ENCODE measurements around the gene CLMP.

CLMP gene

GRCh38 chr11:123052901-123053721, 141.9 kb downstream of the CLMP start:
- DNase-seq (ENCODE audit: low read depth) = no peak
- no peak for TF ChIP-seq CTCF (IDR thresholded peaks at IDR 0.05; ENCODE audit: low read length, missing control alignments)
- no peak overlapping the region for H3K4me3 ChIP-seq (replicated peaks; ENCODE audit: low read depth, low read length)

GRCh38 chr11:123051634-123052033, 143.4 kb downstream of the CLMP start:
- DNase-seq (ENCODE audit: low read depth) = no peak
- no peak overlapping the region for H3K4me3 ChIP-seq (replicated peaks; ENCODE audit: low read depth, low read length)
- no peak for TF ChIP-seq CTCF (IDR thresholded peaks at IDR 0.05; ENCODE audit: low read length, missing control alignments)

- no peak overlapping the region for H3K4me3 ChIP-seq (replicated peaks; ENCODE audit: low read depth, low read length)
- no peak for DNase-seq (ENCODE audit: low read depth)
- no peak for TF ChIP-seq CTCF (IDR thresholded peaks at IDR 0.05; ENCODE audit: low read length, missing control alignments)
Observed at GRCh38 chr11:123051146-123051545, 143.9 kb downstream of the CLMP start.

- no peak for DNase-seq (ENCODE audit: low read depth)
- TF ChIP-seq CTCF (IDR thresholded peaks at IDR 0.05; ENCODE audit: low read length, missing control alignments) = no peak
Observed at GRCh38 chr11:123047947-123048293, 147.1 kb downstream of the CLMP start.

GRCh38 chr11:123047266-123047946, 147.6 kb downstream of the CLMP start:
- DNase-seq (ENCODE audit: low read depth) = peak; percentile 53
- H3K4me3 ChIP-seq (replicated peaks; ENCODE audit: low read depth, low read length) = no peak overlapping the region
- TF ChIP-seq CTCF (IDR thresholded peaks at IDR 0.05; ENCODE audit: low read length, missing control alignments) = no peak

More at GRCh38 chr11:123047947-123048293, 147.1 kb downstream of the CLMP start:
- no peak overlapping the region for H3K4me3 ChIP-seq (replicated peaks; ENCODE audit: low read depth, low read length)

GRCh38 chr11:123046473-123047259, 148.4 kb downstream of the CLMP start:
- no peak for TF ChIP-seq CTCF (IDR thresholded peaks at IDR 0.05; ENCODE audit: low read length, missing control alignments)
- no peak for DNase-seq (ENCODE audit: low read depth)
- no peak overlapping the region for H3K4me3 ChIP-seq (replicated peaks; ENCODE audit: low read depth, low read length)

Measured in fibroblast of pulmonary artery (primary cell).